Measurements from ENCODE around the gene HBZ.
A peak's percentile ranks its signal among the peaks of the same experiment; 100 is the strongest.
"Not testable (repeated sequence)": the region's sequence is repeated elsewhere in the genome, so short reads cannot be mapped to it uniquely, and the experiment has no call there.

HBZ gene

DNA sequence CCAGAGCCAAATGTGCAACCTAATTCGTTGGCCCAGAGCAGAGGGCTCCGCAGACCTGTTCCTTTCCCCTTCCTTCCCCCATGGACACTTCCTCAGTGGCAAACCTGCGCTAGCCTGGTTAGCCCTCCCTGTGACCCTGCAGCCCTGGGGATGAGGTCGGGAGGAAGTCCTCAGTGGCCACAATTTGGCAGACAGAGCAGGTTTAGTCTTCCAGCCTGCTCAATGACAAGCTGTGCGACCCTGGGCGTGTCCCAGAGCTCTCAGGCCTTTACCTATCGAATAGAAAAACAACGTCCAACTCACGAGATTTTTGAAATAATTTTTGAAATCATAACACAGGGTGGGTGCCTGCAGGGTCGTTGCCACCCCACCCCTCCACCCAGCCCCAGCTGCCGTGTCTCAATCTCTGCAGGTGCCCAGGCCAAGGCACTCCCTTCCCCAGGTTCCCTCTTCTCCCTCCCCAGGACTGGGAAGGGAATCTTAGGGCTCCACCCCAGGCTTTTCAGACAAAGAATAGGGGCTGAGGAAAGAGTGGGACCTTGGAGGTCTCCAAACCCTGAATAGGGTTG, 14.8 kb downstream of the HBZ start:
- Histone ChIP-seq H3K56ac (ENCODE audit: low read length) (no peak overlapping the region), H2BK15ac (replicated peaks; ENCODE audit: low read depth) (no peak overlapping the region), H3K4ac (ENCODE audit: low read depth, low read length) (no peak overlapping the region), H3K18ac (ENCODE audit: low read length) (no peak overlapping the region), H3K9ac (ENCODE audit: low read length) (no peak overlapping the region), H4K5ac (ENCODE audit: low read length) (no peak overlapping the region), H3K4me2 (ENCODE audit: low read length) (no peak overlapping the region), H3K23ac (ENCODE audit: low read length) (no peak overlapping the region), H3K36me3 (ENCODE audit: control insufficient read depth, insufficient read depth, low read length) (no peaks in the 10 kb centered on the region), H2BK5ac (ENCODE audit: low read length) (no peak overlapping the region), H3K4me3 (ENCODE audit: low read length) (no peak overlapping the region), H3K79me2 (ENCODE audit: control insufficient read depth, insufficient read depth, low read length) (no peaks in the 10 kb centered on the region), H2BK120ac (ENCODE audit: low read depth, low read length) (no peak overlapping the region), H3K4me1 (ENCODE audit: control insufficient read depth, low read depth, low read length) (no peaks in the 10 kb centered on the region), H3K27ac (ENCODE audit: low read depth, low read length) (no peak overlapping the region), H3K27me3 (ENCODE audit: insufficient read depth, low read length, poor library complexity) (peaks cover 40% of the 10 kb centered on the region), H3K79me1 (ENCODE audit: low read length) (no peaks in the 10 kb centered on the region), H4K8ac (ENCODE audit: low read depth, low read length) (no peak overlapping the region), H2AK5ac (ENCODE audit: low read length) (no peak overlapping the region)
- no peak for DNase-seq
- no CpG with 5 or more reads among the region's 11 CpGs for WGBS (ENCODE audit: extremely low coverage, insufficient coverage, low lambda C conversion rate)

DNA sequence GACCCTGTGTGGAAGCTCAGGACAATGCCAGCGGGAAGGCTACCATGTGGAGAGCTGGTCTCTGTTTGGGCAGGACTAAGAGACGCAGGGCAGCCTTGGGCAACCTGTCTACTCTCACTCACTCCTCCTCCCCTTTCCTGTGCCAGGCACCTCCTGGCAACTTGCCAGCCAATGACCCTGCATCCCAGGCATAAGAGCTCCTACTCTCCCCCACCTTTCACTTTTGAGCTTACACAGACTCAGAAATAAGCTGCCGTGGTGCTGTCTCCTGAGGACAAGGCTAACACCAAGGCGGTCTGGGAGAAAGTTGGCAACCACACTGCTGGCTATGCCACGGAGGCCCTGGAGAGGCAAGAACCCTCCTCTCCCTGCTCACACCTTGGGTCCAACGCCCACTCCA, 16.0 kb downstream of the HBZ start:
- Histone ChIP-seq H3K18ac (ENCODE audit: low read length) (no peak overlapping the region), H2BK120ac (ENCODE audit: low read depth, low read length) (no peak overlapping the region), H3K9ac (ENCODE audit: low read length) (no peak overlapping the region), H2BK5ac (ENCODE audit: low read length) (no peak overlapping the region), H3K27me3 (ENCODE audit: insufficient read depth, low read length, poor library complexity) (peaks cover 40% of the 10 kb centered on the region), H3K4ac (ENCODE audit: low read depth, low read length) (no peak overlapping the region), H2AK5ac (ENCODE audit: low read length) (no peak overlapping the region), H3K23ac (ENCODE audit: low read length) (no peak overlapping the region), H3K4me3 (ENCODE audit: low read length) (no peak overlapping the region), H3K36me3 (ENCODE audit: control insufficient read depth, insufficient read depth, low read length) (no peaks in the 10 kb centered on the region), H3K56ac (ENCODE audit: low read length) (no peak overlapping the region), H4K8ac (ENCODE audit: low read depth, low read length) (no peak overlapping the region), H3K79me1 (ENCODE audit: low read length) (no peaks in the 10 kb centered on the region), H3K27ac (ENCODE audit: low read depth, low read length) (no peak overlapping the region), H3K4me2 (ENCODE audit: low read length) (no peak overlapping the region), H2BK15ac (replicated peaks; ENCODE audit: low read depth) (no peak overlapping the region), H3K79me2 (ENCODE audit: control insufficient read depth, insufficient read depth, low read length) (no peaks in the 10 kb centered on the region), H3K4me1 (ENCODE audit: control insufficient read depth, low read depth, low read length) (no peaks in the 10 kb centered on the region), H4K5ac (ENCODE audit: low read length) (no peak overlapping the region)
- no CpG with 5 or more reads among the region's 6 CpGs for WGBS (ENCODE audit: extremely low coverage, insufficient coverage, low lambda C conversion rate)
- DNase-seq: no peak

DNA sequence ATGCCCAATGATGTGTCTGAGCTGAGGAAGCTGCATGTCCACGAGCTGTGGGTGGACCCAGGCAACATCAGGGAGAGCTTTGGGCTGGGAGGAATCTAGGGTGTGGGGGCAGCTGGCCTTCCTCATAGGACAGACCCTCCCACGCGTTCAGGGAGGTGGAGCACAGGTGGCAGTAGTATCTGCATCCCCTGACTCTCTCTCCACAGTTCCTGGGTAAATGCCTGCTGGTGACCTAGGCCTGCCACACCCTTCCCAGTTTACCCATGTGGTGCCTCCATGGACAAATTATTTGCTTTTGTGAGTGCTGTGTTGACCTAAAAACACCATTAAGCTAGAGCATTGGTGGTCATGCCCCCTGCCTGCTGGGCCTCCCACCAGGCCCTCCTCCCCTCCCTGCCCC, 16.6 kb downstream of the HBZ start:
- no peak overlapping the region for H2BK15ac ChIP-seq (replicated peaks; ENCODE audit: low read depth)

DNA sequence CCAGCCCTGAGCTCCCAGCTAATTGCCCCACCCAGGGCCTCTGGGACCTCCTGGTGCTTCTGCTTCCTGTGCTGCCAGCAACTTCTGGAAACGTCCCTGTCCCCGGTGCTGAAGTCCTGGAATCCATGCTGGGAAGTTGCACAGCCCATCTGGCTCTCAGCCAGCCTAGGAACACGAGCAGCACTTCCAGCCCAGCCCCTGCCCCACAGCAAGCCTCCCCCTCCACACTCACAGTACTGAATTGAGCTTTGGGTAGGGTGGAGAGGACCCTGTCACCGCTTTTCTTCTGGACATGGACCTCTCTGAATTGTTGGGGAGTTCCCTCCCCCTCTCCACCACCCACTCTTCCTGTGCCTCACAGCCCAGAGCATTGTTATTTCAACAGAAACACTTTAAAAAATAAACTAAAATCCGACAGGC, 17.7 kb downstream of the HBZ start:
- H3K36me3 ChIP-seq (ENCODE audit: control insufficient read depth, insufficient read depth, low read length); H3K9ac ChIP-seq (ENCODE audit: low read length); H3K79me2 ChIP-seq (ENCODE audit: control insufficient read depth, insufficient read depth, low read length); H3K4ac ChIP-seq (ENCODE audit: low read depth, low read length); H3K79me1 ChIP-seq (ENCODE audit: low read length); H2BK5ac ChIP-seq (ENCODE audit: low read length); H2AK5ac ChIP-seq (ENCODE audit: low read length); H3K4me2 ChIP-seq (ENCODE audit: low read length); H3K4me3 ChIP-seq (ENCODE audit: low read length); H4K8ac ChIP-seq (ENCODE audit: low read depth, low read length); H3K23ac ChIP-seq (ENCODE audit: low read length); H2BK15ac ChIP-seq (replicated peaks; ENCODE audit: low read depth); H3K4me1 ChIP-seq (ENCODE audit: control insufficient read depth, low read depth, low read length); H3K27ac ChIP-seq (ENCODE audit: low read depth, low read length); H3K18ac ChIP-seq (ENCODE audit: low read length); H4K5ac ChIP-seq (ENCODE audit: low read length); H2BK120ac ChIP-seq (ENCODE audit: low read depth, low read length); H3K56ac ChIP-seq (ENCODE audit: low read length): not testable (repeated sequence)
- H3K27me3 ChIP-seq (ENCODE audit: insufficient read depth, low read length, poor library complexity): peaks cover 47% of the 10 kb centered on the region
- DNase-seq: peak; percentile 34
- WGBS (ENCODE audit: extremely low coverage, insufficient coverage, low lambda C conversion rate): no CpG with 5 or more reads among the region's 5 CpGs

More for the DNA sequence above, 16.6 kb downstream of the HBZ start:
- no peak for DNase-seq
- Histone ChIP-seq H3K23ac (ENCODE audit: low read length) (no peak overlapping the region), H3K27me3 (ENCODE audit: insufficient read depth, low read length, poor library complexity) (peaks cover 40% of the 10 kb centered on the region), H3K27ac (ENCODE audit: low read depth, low read length) (no peak overlapping the region), H2BK120ac (ENCODE audit: low read depth, low read length) (no peak overlapping the region), H4K8ac (ENCODE audit: low read depth, low read length) (no peak overlapping the region), H3K4me3 (ENCODE audit: low read length) (no peak overlapping the region), H2BK5ac (ENCODE audit: low read length) (no peak overlapping the region), H3K4ac (ENCODE audit: low read depth, low read length) (no peak overlapping the region), H3K79me2 (ENCODE audit: control insufficient read depth, insufficient read depth, low read length) (no peaks in the 10 kb centered on the region), H3K9ac (ENCODE audit: low read length) (no peak overlapping the region), H3K18ac (ENCODE audit: low read length) (no peak overlapping the region), H3K56ac (ENCODE audit: low read length) (no peak overlapping the region), H4K5ac (ENCODE audit: low read length) (no peak overlapping the region), H3K36me3 (ENCODE audit: control insufficient read depth, insufficient read depth, low read length) (no peaks in the 10 kb centered on the region), H2AK5ac (ENCODE audit: low read length) (no peak overlapping the region), H3K4me2 (ENCODE audit: low read length) (no peak overlapping the region), H3K79me1 (ENCODE audit: low read length) (no peaks in the 10 kb centered on the region), H3K4me1 (ENCODE audit: control insufficient read depth, low read depth, low read length) (no peaks in the 10 kb centered on the region)
- no CpG with 5 or more reads among the region's 3 CpGs for WGBS (ENCODE audit: extremely low coverage, insufficient coverage, low lambda C conversion rate)

DNA sequence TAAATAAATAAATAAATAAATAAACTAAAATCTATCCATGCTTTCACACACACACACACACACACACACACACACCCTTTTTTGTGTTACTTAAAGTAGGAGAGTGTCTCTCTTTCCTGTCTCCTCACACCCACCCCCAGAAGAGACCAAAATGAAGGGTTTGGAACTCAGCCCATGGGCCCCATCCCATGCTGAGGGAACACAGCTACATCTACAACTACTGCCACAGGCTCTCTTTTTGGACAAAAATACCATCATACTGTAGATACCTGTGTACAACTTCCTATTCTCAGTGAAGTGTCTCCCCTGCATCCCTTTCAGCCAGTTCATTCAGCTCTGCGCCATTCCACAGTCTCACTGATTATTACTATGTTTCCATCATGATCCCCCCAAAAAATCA, 18.3 kb downstream of the HBZ start:
- no peak for DNase-seq
- Histone ChIP-seq H3K79me2 (ENCODE audit: control insufficient read depth, insufficient read depth, low read length) (no peaks in the 10 kb centered on the region), H3K4me2 (ENCODE audit: low read length) (no peak overlapping the region), H3K4ac (ENCODE audit: low read depth, low read length) (no peak overlapping the region), H2AK5ac (ENCODE audit: low read length) (no peak overlapping the region), H3K36me3 (ENCODE audit: control insufficient read depth, insufficient read depth, low read length) (no peaks in the 10 kb centered on the region), H2BK5ac (ENCODE audit: low read length) (no peak overlapping the region), H3K79me1 (ENCODE audit: low read length) (no peaks in the 10 kb centered on the region), H4K5ac (ENCODE audit: low read length) (no peak overlapping the region), H3K27me3 (ENCODE audit: insufficient read depth, low read length, poor library complexity) (peaks cover 46% of the 10 kb centered on the region), H3K4me1 (ENCODE audit: control insufficient read depth, low read depth, low read length) (no peaks in the 10 kb centered on the region), H2BK120ac (ENCODE audit: low read depth, low read length) (no peak overlapping the region), H2BK15ac (replicated peaks; ENCODE audit: low read depth) (no peak overlapping the region), H3K4me3 (ENCODE audit: low read length) (no peak overlapping the region), H4K8ac (ENCODE audit: low read depth, low read length) (no peak overlapping the region), H3K56ac (ENCODE audit: low read length) (no peak overlapping the region), H3K23ac (ENCODE audit: low read length) (no peak overlapping the region), H3K9ac (ENCODE audit: low read length) (no peak overlapping the region), H3K18ac (ENCODE audit: low read length) (no peak overlapping the region), H3K27ac (ENCODE audit: low read depth, low read length) (no peak overlapping the region)
- no CpG with 5 or more reads among the region's 1 CpG for WGBS (ENCODE audit: extremely low coverage, insufficient coverage, low lambda C conversion rate)

DNA sequence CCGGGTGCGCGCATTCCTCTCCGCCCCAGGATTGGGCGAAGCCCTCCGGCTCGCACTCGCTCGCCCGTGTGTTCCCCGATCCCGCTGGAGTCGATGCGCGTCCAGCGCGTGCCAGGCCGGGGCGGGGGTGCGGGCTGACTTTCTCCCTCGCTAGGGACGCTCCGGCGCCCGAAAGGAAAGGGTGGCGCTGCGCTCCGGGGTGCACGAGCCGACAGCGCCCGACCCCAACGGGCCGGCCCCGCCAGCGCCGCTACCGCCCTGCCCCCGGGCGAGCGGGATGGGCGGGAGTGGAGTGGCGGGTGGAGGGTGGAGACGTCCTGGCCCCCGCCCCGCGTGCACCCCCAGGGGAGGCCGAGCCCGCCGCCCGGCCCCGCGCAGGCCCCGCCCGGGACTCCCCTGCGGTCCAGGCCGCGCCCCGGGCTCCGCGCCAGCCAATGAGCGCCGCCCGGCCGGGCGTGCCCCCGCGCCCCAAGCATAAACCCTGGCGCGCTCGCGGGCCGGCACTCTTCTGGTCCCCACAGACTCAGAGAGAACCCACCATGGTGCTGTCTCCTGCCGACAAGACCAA, 20.0 kb downstream of the HBZ start, which contains the start of gene HBA2:
HBA2 (plus strand) TSS at position 503 of the 568 bp plus-strand sequence; CDS start at position 540, 37 bp downstream.
- H2BK120ac ChIP-seq (ENCODE audit: low read depth, low read length); DNase-seq; H4K8ac ChIP-seq (ENCODE audit: low read depth, low read length); H3K4me2 ChIP-seq (ENCODE audit: low read length); H3K4ac ChIP-seq (ENCODE audit: low read depth, low read length); H3K4me1 ChIP-seq (ENCODE audit: control insufficient read depth, low read depth, low read length); H3K27ac ChIP-seq (ENCODE audit: low read depth, low read length); H3K4me3 ChIP-seq (ENCODE audit: low read length); H3K79me2 ChIP-seq (ENCODE audit: control insufficient read depth, insufficient read depth, low read length); H3K79me1 ChIP-seq (ENCODE audit: low read length); H3K23ac ChIP-seq (ENCODE audit: low read length); H3K18ac ChIP-seq (ENCODE audit: low read length); H3K56ac ChIP-seq (ENCODE audit: low read length); H2BK5ac ChIP-seq (ENCODE audit: low read length); H2AK5ac ChIP-seq (ENCODE audit: low read length); H4K5ac ChIP-seq (ENCODE audit: low read length); H3K9ac ChIP-seq (ENCODE audit: low read length); H3K36me3 ChIP-seq (ENCODE audit: control insufficient read depth, insufficient read depth, low read length); H2BK15ac ChIP-seq (replicated peaks; ENCODE audit: low read depth): not testable (repeated sequence)
- H3K27me3 ChIP-seq (ENCODE audit: insufficient read depth, low read length, poor library complexity): peaks cover 31% of the 10 kb centered on the region
- no CpG with 5 or more reads among the region's 74 CpGs for WGBS (ENCODE audit: extremely low coverage, insufficient coverage, low lambda C conversion rate)
